HG03103 (cell line): Measurements from ENCODE around the gene CRY1.

Source experiments
- ATAC-seq: cut with Tn5 transposase; IDR thresholded peaks from one replicate; pipeline ENCODE4 v1.9.1; 2021; ENCODE audit warnings: low read depth; ENCODE audit not compliant: unreplicated experiment

The CRY1 gene

GRCh38 chr12:106975993-106976658, 117.2 kb downstream of the CRY1 start:
- no peak for ATAC-seq

GRCh38 chr12:106975098-106975497, 118.3 kb downstream of the CRY1 start:
- no peak for ATAC-seq

- peak; percentile 65 for ATAC-seq
These were observed 118.8 kb downstream of the CRY1 start for GRCh38 chr12:106974511-106974910.

- ATAC-seq = no peak
These were observed 119.8 kb downstream of the CRY1 start for GRCh38 chr12:106973545-106973944.

- no peak for ATAC-seq
These were observed 122.3 kb downstream of the CRY1 start for GRCh38 chr12:106971065-106971464.

GRCh38 chr12:106964526-106964925, 128.8 kb downstream of the CRY1 start:
- no peak for ATAC-seq

- no peak for ATAC-seq
These were observed 131.1 kb downstream of the CRY1 start for GRCh38 chr12:106962286-106962685.

- no peak for ATAC-seq
These were observed 132.9 kb downstream of the CRY1 start for GRCh38 chr12:106960443-106960842.

GRCh38 chr12:106957583-106957982, 135.8 kb downstream of the CRY1 start:
- ATAC-seq = no peak

- ATAC-seq = peak; percentile 26
These were observed 137.2 kb downstream of the CRY1 start for GRCh38 chr12:106956048-106956578.

- ATAC-seq = peak; percentile 72
These were observed 137.8 kb downstream of the CRY1 start, which contains the start of gene TMEM263 for GRCh38 chr12:106955377-106956047. TSS of gene TMEM263 (plus strand) at chr12:106955907. CDS start at chr12:106967117, 11,210 bp downstream.

GRCh38 chr12:106954462-106955376, 138.6 kb downstream of the CRY1 start:
- ATAC-seq = no peak

- ATAC-seq = no peak
These were observed 139.7 kb downstream of the CRY1 start for GRCh38 chr12:106953352-106954250.

- no peak for ATAC-seq
These were observed 142.8 kb downstream of the CRY1 start for GRCh38 chr12:106950591-106950990.

GRCh38 chr12:106947461-106947860, 145.9 kb downstream of the CRY1 start:
- ATAC-seq = no peak

GRCh38 chr12:106945261-106945851, 148.0 kb downstream of the CRY1 start:
- ATAC-seq = no peak

- ATAC-seq = no peak
These were observed 150.6 kb downstream of the CRY1 start for GRCh38 chr12:106942775-106943174.

GRCh38 chr12:106941481-106942156, 151.7 kb downstream of the CRY1 start:
- no peak for ATAC-seq
